Measurements from ENCODE around the gene FANCI. TPM values are rescaled to one million over a fixed set of nuclear protein-coding genes. Genes with fewer than 3 reads are reported as not detected.
A peak's percentile ranks its signal among the peaks of the same experiment; 100 is the strongest.

The FANCI gene
- total RNA-seq, 4 donors from 2014 or later, result 0.67 to 1.8 (median 1.5) TPM

- peaks cover 38% of the 10 kb centered on the region for H3K27me3 ChIP-seq
- H3K9me3 ChIP-seq, result no peaks in the 10 kb centered on the region
- peaks cover 7 to 16% of the 10 kb centered on the region in 2 donors for H3K4me1 ChIP-seq
- 7% methylated on average over 3 to 31 of the region's 41 CpGs for WGBS, 2 donors
- H3K36me3 ChIP-seq, result no peaks in the 10 kb centered on the region
- peak; percentile 61 to 69 for DNase-seq
- no peak overlapping the region for H3K4me3 ChIP-seq (replicated peaks in 1 of 3)
- intact Hi-C loops (cut with DNase I), result loop anchor here (2.0 to 5.0 kb wide), 2 partner anchors 35 to 56 kb away; no protein-coding TSS in a partner anchor
- TF ChIP-seq, protein P1, sequence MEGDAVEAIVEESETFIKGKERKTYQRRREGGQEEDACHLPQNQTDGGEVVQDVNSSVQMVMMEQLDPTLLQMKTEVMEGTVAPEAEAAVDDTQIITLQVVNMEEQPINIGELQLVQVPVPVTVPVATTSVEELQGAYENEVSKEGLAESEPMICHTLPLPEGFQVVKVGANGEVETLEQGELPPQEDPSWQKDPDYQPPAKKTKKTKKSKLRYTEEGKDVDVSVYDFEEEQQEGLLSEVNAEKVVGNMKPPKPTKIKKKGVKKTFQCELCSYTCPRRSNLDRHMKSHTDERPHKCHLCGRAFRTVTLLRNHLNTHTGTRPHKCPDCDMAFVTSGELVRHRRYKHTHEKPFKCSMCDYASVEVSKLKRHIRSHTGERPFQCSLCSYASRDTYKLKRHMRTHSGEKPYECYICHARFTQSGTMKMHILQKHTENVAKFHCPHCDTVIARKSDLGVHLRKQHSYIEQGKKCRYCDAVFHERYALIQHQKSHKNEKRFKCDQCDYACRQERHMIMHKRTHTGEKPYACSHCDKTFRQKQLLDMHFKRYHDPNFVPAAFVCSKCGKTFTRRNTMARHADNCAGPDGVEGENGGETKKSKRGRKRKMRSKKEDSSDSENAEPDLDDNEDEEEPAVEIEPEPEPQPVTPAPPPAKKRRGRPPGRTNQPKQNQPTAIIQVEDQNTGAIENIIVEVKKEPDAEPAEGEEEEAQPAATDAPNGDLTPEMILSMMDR (IDR thresholded peaks at IDR 0.05), result no peak
- no peak for TF ChIP-seq POLR2A (IDR thresholded peaks at IDR 0.05)
- no peak overlapping the region for H3K27ac ChIP-seq
Measured at GRCh38 chr15:89361451-89362202, 117.8 kb downstream of the FANCI start.

DNA sequence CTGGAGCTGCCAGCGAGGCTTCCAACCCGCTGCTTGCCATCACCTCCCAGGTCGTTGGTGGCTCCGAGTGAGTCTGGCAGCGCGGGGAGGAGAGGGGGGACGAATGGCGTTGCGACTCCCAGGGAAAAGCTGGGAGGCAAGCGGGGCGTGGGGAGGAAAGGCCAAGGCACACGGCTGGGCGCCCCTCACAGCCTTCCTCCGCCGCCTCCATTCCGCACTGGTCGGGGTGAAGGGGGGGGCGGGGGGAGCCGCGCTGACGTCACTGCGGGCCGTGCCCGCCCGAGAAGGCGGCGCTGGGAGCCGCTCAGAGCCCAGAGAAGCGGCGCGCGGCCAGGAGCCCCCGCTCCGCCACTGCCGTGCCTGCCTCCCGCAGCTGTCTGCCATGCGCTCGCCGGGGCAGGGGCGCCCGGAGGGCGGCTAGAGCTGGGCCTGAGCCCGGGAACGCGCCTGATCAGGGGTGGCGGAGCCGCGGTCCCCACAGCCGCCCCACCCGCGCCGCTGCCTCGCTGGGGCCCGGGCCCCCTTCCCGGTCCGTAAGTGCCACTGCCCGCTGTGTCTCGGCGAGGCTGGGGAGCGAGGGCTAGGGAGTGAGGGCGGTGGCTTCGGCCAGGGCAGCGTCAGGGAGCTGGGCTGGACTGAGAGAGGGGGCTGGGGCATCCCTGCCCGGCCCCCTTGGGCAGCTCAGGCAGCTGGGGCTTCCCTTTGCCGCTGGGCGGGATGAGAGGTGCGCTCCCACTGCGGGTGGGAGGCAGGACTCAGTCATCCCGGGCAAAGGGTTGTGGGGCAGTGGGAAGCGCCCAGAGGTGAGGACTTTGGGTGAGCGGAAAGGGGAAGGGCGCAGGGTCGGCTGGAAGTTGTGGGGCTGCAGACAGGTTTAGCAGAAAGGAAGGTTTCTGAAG is 118.7 kb downstream of the FANCI start:
- Histone ChIP-seq H3K27me3 (peaks cover 46% of the 10 kb centered on the region), H3K36me3 (no peaks in the 10 kb centered on the region), H3K9me3 (no peaks in the 10 kb centered on the region), H3K4me3 (replicated peaks in 1 of 3) (no peak overlapping the region), H3K4me1 (peaks cover 8 to 20% of the 10 kb centered on the region in 2 donors), H3K27ac (no peak overlapping the region)
- 6 to 13% methylated on average over 6 to 14 of the region's 73 CpGs for WGBS, 2 donors
- TF ChIP-seq POLR2A (IDR thresholded peaks at IDR 0.05), result no peak
- TF ChIP-seq, protein P1 (IDR thresholded peaks at IDR 0.05), result no peak
- DNase-seq, result no peak
- intact Hi-C loops (cut with DNase I), result loop anchor here (2.0 to 5.0 kb wide), 2 partner anchors 36 to 55 kb away; no protein-coding TSS in a partner anchor

DNA sequence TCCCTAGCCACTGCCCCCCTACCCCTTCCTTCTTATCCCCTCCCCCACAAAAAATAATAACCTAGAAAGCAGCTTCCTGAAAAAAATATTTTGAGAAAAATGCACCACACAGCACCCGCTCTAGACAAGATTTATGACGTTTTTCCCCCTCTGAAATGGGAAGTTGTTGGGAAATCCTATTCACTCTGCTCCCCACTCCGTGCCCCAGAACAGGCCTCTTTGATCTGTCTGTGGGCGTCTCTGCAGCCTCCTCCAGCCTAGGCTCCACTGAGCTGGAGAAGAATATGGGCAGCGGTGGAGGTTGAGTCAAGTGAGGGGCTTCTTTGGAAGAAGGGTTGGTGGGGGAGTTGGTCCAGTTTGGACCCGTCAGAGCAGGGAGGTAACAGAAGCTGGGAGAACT is 119.4 kb downstream of the FANCI start:
- Histone ChIP-seq H3K27me3 (peaks cover 53% of the 10 kb centered on the region), H3K4me3 (replicated peaks in 1 of 3) (no peak overlapping the region), H3K36me3 (no peaks in the 10 kb centered on the region), H3K27ac (no peak overlapping the region), H3K4me1 (peaks cover 13 to 24% of the 10 kb centered on the region in 2 donors), H3K9me3 (no peaks in the 10 kb centered on the region)
- no peak for DNase-seq
- intact Hi-C loops (cut with DNase I), result loop anchor here (2.0 to 5.0 kb wide), 2 partner anchors 36 to 54 kb away; no protein-coding TSS in a partner anchor
- WGBS, 2 donors, result 10 to 12% methylated on average over 6 of the region's 6 CpGs
- TF ChIP-seq, protein P1 (IDR thresholded peaks at IDR 0.05), result no peak
- TF ChIP-seq POLR2A (IDR thresholded peaks at IDR 0.05), result no peak

DNA sequence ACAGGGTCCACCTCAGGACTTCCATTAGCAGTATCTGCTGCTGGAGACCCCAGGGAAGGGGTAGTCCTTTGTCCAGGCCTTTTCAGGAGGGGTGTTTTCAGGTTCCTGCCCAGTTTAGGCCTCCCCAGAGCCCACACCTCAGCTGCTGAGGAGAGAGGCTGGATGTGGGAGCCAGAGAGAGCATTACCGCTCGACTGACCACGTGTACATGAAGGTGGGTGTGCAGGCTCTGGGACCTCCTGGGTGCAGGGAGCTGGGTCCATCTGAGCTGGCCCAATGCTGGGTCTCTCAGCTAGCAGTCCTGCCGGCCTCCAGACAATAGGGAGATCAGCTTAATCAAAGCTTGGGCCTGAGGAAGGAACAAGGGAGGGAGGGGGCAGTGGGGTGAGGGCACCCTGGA is 120.0 kb downstream of the FANCI start:
- no peaks in the 10 kb centered on the region for H3K9me3 ChIP-seq
- no peak for DNase-seq
- H3K27ac ChIP-seq, result no peak overlapping the region
- no peak for TF ChIP-seq POLR2A (IDR thresholded peaks at IDR 0.05)
- TF ChIP-seq, protein P1 (IDR thresholded peaks at IDR 0.05), result no peak
- intact Hi-C loops (cut with DNase I), result loop anchor here (2.0 to 5.0 kb wide), 2 partner anchors 37 to 54 kb away; no protein-coding TSS in a partner anchor
- WGBS, 2 donors, result 13 to 20% methylated on average over 4 of the region's 4 CpGs
- no peaks in the 10 kb centered on the region for H3K36me3 ChIP-seq
- H3K4me3 ChIP-seq (replicated peaks in 1 of 3), result no peak overlapping the region
- peaks cover 11 to 24% of the 10 kb centered on the region in 2 donors for H3K4me1 ChIP-seq
- peaks cover 59% of the 10 kb centered on the region for H3K27me3 ChIP-seq
